ENCODE data around the gene SAMD10. TPM values are rescaled to one million over a fixed set of nuclear protein-coding genes. Genes with fewer than 3 reads are reported as not detected.
"Not testable (repeated sequence)": the region's sequence is repeated elsewhere in the genome, so short reads cannot be mapped to it uniquely, and the experiment has no call there.

Gene SAMD10
- total RNA-seq, 4 donors from 2014 or later = 5.9 to 86.2 (median 19.4) TPM

- Histone ChIP-seq H3K4me3 (no peak overlapping the region), H3K27ac (no peak overlapping the region), H3K36me3 (no peaks in the 10 kb centered on the region), H3K9me3 (no peaks in the 10 kb centered on the region), H3K4me1 (peaks cover 8 to 24% (median 13%) of the 10 kb centered on the region in 4 donors), H3K27me3 (peaks cover 13% of the 10 kb centered on the region)
- TF ChIP-seq CTCF (IDR thresholded peaks at IDR 0.05) (no peak), POLR2A (IDR thresholded peaks at IDR 0.05) (no peak), POLR2AphosphoS5 (IDR thresholded peaks at IDR 0.05) (no peak), EP300 (IDR thresholded peaks at IDR 0.05; ENCODE audit: low read depth) (no peak)
- intact Hi-C loops (cut with DNase I; ENCODE audit: low total_unique reads) (loop anchor here (5.0 to 10.0 kb wide), 3 partner anchors 65 to 435 kb away; partner anchors contain the start of gene PTK6), in situ Hi-C loops (cut with MboI; ENCODE audit: low pct_ligation_motif_present in 1 of 4, low pct_unique_long_range_greater_than_20kb in 1 of 4, low sequenced_read_pairs in 3 of 4) (no loop called here)
- 72 to 81% methylated on average over 5 to 18 of the region's 18 CpGs for WGBS, 2 donors (ENCODE audit: low coverage in 1 of 2)
- DNase-seq = peak; percentile 6
Measured at GRCh38 chr20:63972312-63973159, 6.9 kb downstream of the SAMD10 start.

- H3K27ac ChIP-seq; H3K9me3 ChIP-seq; in situ Hi-C loops (cut with MboI; ENCODE audit: low pct_ligation_motif_present in 1 of 4, low pct_unique_long_range_greater_than_20kb in 1 of 4, low sequenced_read_pairs in 3 of 4); DNase-seq; H3K4me3 ChIP-seq; H3K36me3 ChIP-seq: not testable (repeated sequence)
- Histone ChIP-seq H3K4me1 (peaks cover 8 to 24% (median 13%) of the 10 kb centered on the region in 4 donors), H3K27me3 (peaks cover 13% of the 10 kb centered on the region)
- WGBS, 2 donors (ENCODE audit: low coverage in 1 of 2) = 80 to 81% methylated on average over 7 to 10 of the region's 10 CpGs
- intact Hi-C loops (cut with DNase I; ENCODE audit: low total_unique reads) = loop anchor here (5.0 to 10.0 kb wide), 3 partner anchors 65 to 435 kb away; partner anchors contain the start of gene PTK6
Measured at GRCh38 chr20:63971960-63972311, 7.5 kb downstream of the SAMD10 start.

GRCh38 chr20:63970714-63971431, 8.6 kb downstream of the SAMD10 start:
- TF ChIP-seq POLR2A (IDR thresholded peaks at IDR 0.05) = no peak
- TF ChIP-seq POLR2AphosphoS5 (IDR thresholded peaks at IDR 0.05) = no peak
- intact Hi-C loops (cut with DNase I; ENCODE audit: low total_unique reads) = loop anchor here (5.0 to 10.0 kb wide), 3 partner anchors 64 to 434 kb away; partner anchors contain the start of gene PTK6
- peaks cover 8 to 24% (median 13%) of the 10 kb centered on the region in 4 donors for H3K4me1 ChIP-seq
- no peak overlapping the region for H3K4me3 ChIP-seq
- 69 to 85% methylated on average over 4 to 5 of the region's 5 CpGs for WGBS, 2 donors (ENCODE audit: low coverage in 1 of 2)
- H3K27me3 ChIP-seq = peaks cover 13% of the 10 kb centered on the region
- no peak overlapping the region for H3K27ac ChIP-seq
- H3K9me3 ChIP-seq = no peaks in the 10 kb centered on the region
- H3K36me3 ChIP-seq = no peaks in the 10 kb centered on the region
- no peak for DNase-seq
- in situ Hi-C loops (cut with MboI; ENCODE audit: low pct_ligation_motif_present in 1 of 4, low pct_unique_long_range_greater_than_20kb in 1 of 4, low sequenced_read_pairs in 3 of 4) = no loop called here

- Histone ChIP-seq H3K27ac (peak within 1 kb of the TSS; percentile 40 to 74 (median 70)), H3K27me3 (peaks cover 13% of the 10 kb centered on the region), H3K9me3 (no peaks in the 10 kb centered on the region), H3K4me3 (peak within 1 kb of the TSS; percentile 39 to 66 (median 56)), H3K4me1 (peaks cover 8 to 24% (median 13%) of the 10 kb centered on the region in 4 donors), H3K36me3 (no peaks in the 10 kb centered on the region)
- in situ Hi-C loops (cut with MboI; ENCODE audit: low pct_ligation_motif_present in 1 of 4, low pct_unique_long_range_greater_than_20kb in 1 of 4, low sequenced_read_pairs in 3 of 4) (no loop called here), intact Hi-C loops (cut with DNase I; ENCODE audit: low total_unique reads) (loop anchor here (5.0 to 10.0 kb wide), 3 partner anchors 63 to 433 kb away; partner anchors contain the start of gene PTK6)
- no peak for TF ChIP-seq POLR2A (IDR thresholded peaks at IDR 0.05)
- WGBS, 2 donors (ENCODE audit: low coverage in 1 of 2) = 7% methylated on average over 35 of the region's 73 CpGs; no CpG with 5 or more reads in 1 of the 2 donors
- peak; percentile 59 for DNase-seq
Measured at GRCh38 chr20:63969838-63970713, 9.4 kb downstream of the SAMD10 start, which contains the start of gene ZNF512B. ZNF512B (minus strand) TSS chr20:63969930; CDS start chr20:63967950, 1,980 bp downstream.

Measured in transverse colon (tissue), 4 donors.